NT2/D1 (cell line): ENCODE measurements around the gene ZNF319.

Source experiments
- DNase-seq: peaks from one replicate; pipeline ENCODE4 v3.0.0-alpha.2; 2011; ENCODE audit warnings: low read depth, low spot score
- H3K27me3 ChIP-seq: 2 replicates; pipeline ENCODE4 v1.6.0; 2011; ENCODE audit warnings: mild to moderate bottlenecking; ENCODE audit not compliant: insufficient read length, insufficient read depth
- H3K36me3 ChIP-seq: 2 replicates; pipeline ENCODE4 v1.6.1; 2011; ENCODE audit warnings: mild to moderate bottlenecking, low read length, mixed read lengths; ENCODE audit not compliant: insufficient read depth, insufficient read length
- H3K4me1 ChIP-seq: 2 replicates; pipeline ENCODE4 v1.5.1; 2011; ENCODE audit not compliant: insufficient read depth, insufficient read length
- H3K4me3 ChIP-seq: 2 replicates; pipeline ENCODE4 v1.5.1; 2011; ENCODE audit warnings: low read depth; ENCODE audit not compliant: insufficient read length
- H3K9ac ChIP-seq: 2 replicates; pipeline ENCODE4 v1.6.0; 2011; ENCODE audit warnings: low read depth; ENCODE audit not compliant: insufficient read length
- H3K9me3 ChIP-seq: 2 replicates; pipeline ENCODE4 v1.5.1; 2011; ENCODE audit warnings: mild to moderate bottlenecking, low read length; ENCODE audit not compliant: insufficient read depth
- SUZ12 ChIP-seq: IDR thresholded peaks from 2 replicates; pipeline ENCODE4 v1.6.1; 2011; ENCODE audit not compliant: insufficient read length, insufficient read depth; ENCODE audit errors: extremely low read depth
- YY1 ChIP-seq: IDR thresholded peaks from 2 replicates; pipeline ENCODE4 v1.6.1; 2011; ENCODE audit not compliant: insufficient read length, insufficient read depth
- ZNF274 ChIP-seq: IDR thresholded peaks from 2 replicates; pipeline ENCODE4 v1.6.1; 2011; ENCODE audit warnings: mild to moderate bottlenecking, low read depth, low read length

The ZNF319 gene

DNA sequence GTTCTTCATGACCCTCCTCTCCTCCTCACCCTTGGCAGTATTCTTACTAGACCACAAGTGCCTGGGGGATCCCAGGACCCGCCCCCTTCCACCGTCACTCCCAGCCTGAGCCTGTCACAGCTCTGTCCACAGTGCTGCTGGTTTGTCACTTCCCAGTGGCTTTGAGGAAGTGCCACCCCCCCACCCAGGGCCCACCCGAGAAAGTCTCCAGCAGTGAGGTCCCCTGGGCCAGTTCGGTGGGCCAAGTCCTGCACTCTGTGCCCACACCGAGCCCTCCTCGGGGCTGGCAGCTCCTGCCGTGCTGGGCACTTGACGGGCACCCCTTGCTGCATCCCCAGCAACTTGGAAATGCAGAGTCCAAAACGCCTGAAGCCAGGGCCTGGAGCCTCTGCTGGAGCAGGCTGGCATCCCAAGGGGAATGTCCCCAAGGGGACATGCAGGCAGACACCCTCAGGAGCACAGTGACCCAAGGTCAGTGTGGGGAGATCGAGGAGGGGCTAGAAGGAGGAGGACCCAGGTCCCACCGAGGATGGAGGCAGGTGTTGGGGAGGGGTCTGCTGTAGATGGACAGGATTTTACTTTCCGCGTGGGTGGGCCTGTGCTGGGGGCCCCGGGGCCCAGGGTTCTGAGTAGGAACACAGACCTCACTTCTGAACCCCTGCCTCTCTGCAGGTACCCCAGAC, 40.6 kb upstream of the ZNF319 start:
- Histone ChIP-seq H3K4me3 (no peak overlapping the region), H3K27me3 (no peaks in the 10 kb centered on the region), H3K4me1 (peaks cover 5% of the 10 kb centered on the region), H3K36me3 (peaks cover 81% of the 10 kb centered on the region), H3K9me3 (no peaks in the 10 kb centered on the region), H3K9ac (no peak overlapping the region)
- no peak for DNase-seq
- TF ChIP-seq ZNF274, result no peak
- no peak for TF ChIP-seq SUZ12
- TF ChIP-seq YY1, result no peak

DNA sequence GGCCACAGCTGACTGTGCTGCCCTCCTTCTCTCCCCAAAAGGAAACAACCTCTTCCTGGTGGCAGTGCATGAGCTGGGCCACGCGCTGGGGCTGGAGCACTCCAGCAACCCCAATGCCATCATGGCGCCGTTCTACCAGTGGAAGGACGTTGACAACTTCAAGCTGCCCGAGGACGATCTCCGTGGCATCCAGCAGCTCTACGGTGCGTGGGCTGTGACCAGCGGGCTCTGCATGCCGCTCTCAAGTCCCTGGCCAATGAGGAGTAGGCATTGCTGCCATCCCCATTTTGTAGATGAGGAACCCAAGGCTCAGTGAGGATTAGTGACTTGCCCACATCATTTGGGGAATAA, 40.0 kb upstream of the ZNF319 start:
- TF ChIP-seq SUZ12 (no peak), ZNF274 (no peak), YY1 (no peak)
- peaks cover 84% of the 10 kb centered on the region for H3K36me3 ChIP-seq

DNA sequence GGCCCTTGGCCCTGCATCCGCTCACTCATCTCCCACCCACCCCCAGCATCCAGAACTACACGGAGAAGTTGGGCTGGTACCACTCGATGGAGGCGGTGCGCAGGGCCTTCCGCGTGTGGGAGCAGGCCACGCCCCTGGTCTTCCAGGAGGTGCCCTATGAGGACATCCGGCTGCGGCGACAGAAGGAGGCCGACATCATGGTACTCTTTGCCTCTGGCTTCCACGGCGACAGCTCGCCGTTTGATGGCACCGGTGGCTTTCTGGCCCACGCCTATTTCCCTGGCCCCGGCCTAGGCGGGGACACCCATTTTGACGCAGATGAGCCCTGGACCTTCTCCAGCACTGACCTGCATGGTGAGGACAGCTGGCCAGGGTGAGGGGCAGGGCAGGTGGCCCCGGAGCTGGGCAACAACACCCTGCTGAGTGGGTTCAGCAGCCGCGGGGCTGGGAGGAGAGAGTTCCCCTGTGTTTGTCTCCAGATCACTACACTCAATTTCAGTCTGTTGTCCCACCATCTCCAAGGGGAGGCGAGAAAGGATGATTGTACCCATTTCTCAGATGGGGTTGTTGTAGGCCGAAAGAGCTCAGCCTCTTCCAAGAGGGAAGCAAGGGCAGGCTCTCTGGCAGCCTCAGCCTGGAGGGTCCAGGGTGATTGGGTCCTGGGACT, 39.5 kb upstream of the ZNF319 start:
- peaks cover 87% of the 10 kb centered on the region for H3K36me3 ChIP-seq
- H3K4me1 ChIP-seq, result peaks cover 2% of the 10 kb centered on the region
- DNase-seq, result no peak
- H3K9me3 ChIP-seq, result no peaks in the 10 kb centered on the region
- no peak overlapping the region for H3K9ac ChIP-seq
- no peak overlapping the region for H3K4me3 ChIP-seq
- TF ChIP-seq YY1, result no peak
- TF ChIP-seq SUZ12, result no peak
- no peak for TF ChIP-seq ZNF274
- no peaks in the 10 kb centered on the region for H3K27me3 ChIP-seq

More for the DNA sequence above, 40.0 kb upstream of the ZNF319 start:
- H3K4me1 ChIP-seq, result peaks cover 3% of the 10 kb centered on the region
- no peaks in the 10 kb centered on the region for H3K9me3 ChIP-seq
- no peak overlapping the region for H3K4me3 ChIP-seq
- no peaks in the 10 kb centered on the region for H3K27me3 ChIP-seq
- H3K9ac ChIP-seq, result no peak overlapping the region
- DNase-seq, result no peak

DNA sequence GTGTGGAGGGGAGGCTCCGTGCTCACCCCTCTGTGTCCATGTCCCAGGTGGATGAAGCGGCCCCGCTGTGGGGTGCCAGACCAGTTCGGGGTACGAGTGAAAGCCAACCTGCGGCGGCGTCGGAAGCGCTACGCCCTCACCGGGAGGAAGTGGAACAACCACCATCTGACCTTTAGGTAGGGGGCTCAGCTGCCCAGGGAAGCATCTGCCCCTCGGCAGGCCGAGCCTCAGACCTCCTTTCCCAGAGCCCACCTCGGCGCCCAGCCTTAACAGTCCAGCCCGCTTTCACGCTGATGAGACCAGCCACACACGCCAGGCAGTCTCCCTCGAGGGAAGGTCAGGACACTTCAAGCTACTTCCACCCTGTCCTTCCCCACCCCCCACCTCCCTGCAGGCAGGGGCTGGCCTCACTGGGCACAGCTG, 37.8 kb upstream of the ZNF319 start:
- H3K4me3 ChIP-seq, result no peak overlapping the region
- peaks cover 71% of the 10 kb centered on the region for H3K36me3 ChIP-seq
- no peak for DNase-seq
- no peaks in the 10 kb centered on the region for H3K27me3 ChIP-seq
- peaks cover 11% of the 10 kb centered on the region for H3K4me1 ChIP-seq
- no peak overlapping the region for H3K9ac ChIP-seq
- TF ChIP-seq YY1 (no peak), ZNF274 (no peak), SUZ12 (no peak)
- no peaks in the 10 kb centered on the region for H3K9me3 ChIP-seq

- Histone ChIP-seq H3K9me3 (no peaks in the 10 kb centered on the region), H3K27me3 (no peaks in the 10 kb centered on the region), H3K36me3 (peaks cover 64% of the 10 kb centered on the region), H3K4me3 (no peak overlapping the region), H3K4me1 (peaks cover 18% of the 10 kb centered on the region), H3K9ac (no peak overlapping the region)
- DNase-seq, result no peak
- TF ChIP-seq SUZ12, result no peak
- no peak for TF ChIP-seq YY1
- TF ChIP-seq ZNF274, result no peak
These were observed 37.0 kb upstream of the ZNF319 start for GRCh38 chr16:58037365-58038057.

- H3K9ac ChIP-seq, result no peak overlapping the region
These were observed 36.5 kb upstream of the ZNF319 start for GRCh38 chr16:58036943-58037342.

More at GRCh38 chr16:58036943-58037342, 36.5 kb upstream of the ZNF319 start:
- Histone ChIP-seq H3K4me3 (no peak overlapping the region), H3K36me3 (peaks cover 58% of the 10 kb centered on the region), H3K9me3 (no peaks in the 10 kb centered on the region), H3K27me3 (no peaks in the 10 kb centered on the region), H3K4me1 (peaks cover 21% of the 10 kb centered on the region)
- DNase-seq, result no peak
- TF ChIP-seq ZNF274, result no peak
- no peak for TF ChIP-seq YY1
- no peak for TF ChIP-seq SUZ12
